Activated naive CD4-positive, alpha-beta T cell treated with anti-CD3 and anti-CD28 coated beads, Interleukin-2, amount 50 U/mL, for 24 hours (primary cell): ENCODE data around the gene PRKD3.

Source experiments
- H3K27ac Mint-ChIP-seq: one replicate; pipeline ENCODE4 v1.8.0; 2021; ENCODE audit warnings: mild to moderate bottlenecking, mixed read lengths
- H3K27me3 Mint-ChIP-seq: one replicate; pipeline ENCODE4 v1.8.0; 2021; ENCODE audit warnings: mixed read lengths
- H3K36me3 Mint-ChIP-seq: one replicate; pipeline ENCODE4 v1.8.0; 2021; ENCODE audit warnings: mixed read lengths
- H3K4me1 Mint-ChIP-seq: one replicate; pipeline ENCODE4 v1.8.0; 2021; ENCODE audit warnings: mixed read lengths
- H3K4me3 Mint-ChIP-seq: one replicate; pipeline ENCODE4 v1.8.0; 2021; ENCODE audit warnings: mild to moderate bottlenecking, mixed read lengths
- H3K9me3 Mint-ChIP-seq: one replicate; pipeline ENCODE4 v1.8.0; 2021; ENCODE audit warnings: mixed read lengths

PRKD3 gene

DNA sequence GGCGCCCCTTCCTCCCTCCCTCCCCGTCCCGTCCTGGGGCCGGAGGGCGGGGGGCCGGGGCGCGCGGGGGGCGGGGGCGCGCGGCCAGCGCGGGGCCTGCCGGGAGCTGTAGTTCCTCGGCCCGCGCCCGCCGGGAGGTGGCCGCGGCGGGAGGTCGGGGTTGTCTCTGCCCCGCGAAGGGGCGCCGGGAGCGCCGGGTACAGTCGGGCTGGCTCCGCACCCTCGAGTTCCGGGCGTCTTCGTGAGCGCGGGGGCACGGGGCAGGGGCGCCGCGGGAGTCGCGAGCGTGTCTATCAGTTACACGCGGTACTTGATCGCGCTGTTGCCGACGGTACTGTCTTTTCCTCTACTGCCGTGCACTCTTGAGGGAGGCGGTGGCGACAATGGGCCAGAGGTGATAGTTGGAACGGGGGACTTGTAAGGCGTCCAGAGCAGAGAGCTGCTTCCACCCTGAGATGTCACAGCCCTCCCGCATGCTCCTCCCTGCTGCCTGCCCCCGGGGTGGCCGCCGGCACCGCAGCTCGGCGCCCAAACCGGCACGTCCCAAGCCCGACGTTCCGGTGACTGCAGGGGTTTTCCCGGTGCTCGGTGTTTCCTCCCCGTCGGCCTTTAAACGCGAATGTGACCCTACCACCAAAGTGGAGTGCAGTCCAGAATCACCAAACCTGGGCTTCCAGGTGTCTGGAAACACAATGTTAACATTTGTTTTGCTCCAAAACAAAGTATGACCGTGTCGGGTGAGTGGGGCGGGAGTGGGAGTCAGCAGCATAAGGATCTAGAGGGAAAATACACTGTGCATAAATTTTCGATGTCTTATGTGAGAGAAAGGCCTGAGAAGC lies at the start of gene PRKD3:
Gene PRKD3 (minus strand): TSS at position 48 of the 839 bp plus-strand sequence. CDS start 8,309 bp downstream, outside the sequence.
- Mint-ChIP-seq H3K27ac (peak within 1 kb of the TSS; percentile 98), H3K4me3 (peak within 1 kb of the TSS; percentile 95), H3K36me3 (peaks cover 11% of the 10 kb centered on the region), H3K27me3 (peaks cover 5% of the 10 kb centered on the region), H3K9me3 (no peaks in the 10 kb centered on the region), H3K4me1 (peaks cover 44% of the 10 kb centered on the region)

DNA sequence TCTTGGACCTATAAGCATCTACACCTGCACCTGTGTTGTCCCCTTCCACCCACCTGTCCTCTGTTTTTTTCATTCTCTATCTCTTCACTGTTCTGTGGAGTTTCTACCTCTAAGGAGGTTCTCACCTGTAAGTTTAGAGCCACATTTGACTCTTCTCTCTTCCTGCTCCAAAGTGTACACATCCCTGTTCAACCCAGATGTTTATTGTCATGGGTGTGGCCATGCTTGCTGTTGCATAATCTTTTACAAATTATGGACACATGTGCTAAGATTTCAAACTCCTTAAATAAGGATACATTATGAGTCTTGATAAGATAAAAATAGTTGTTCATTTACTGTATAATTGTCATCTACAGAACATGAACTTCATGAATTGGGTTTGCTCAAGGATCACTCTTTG lies 47.4 kb upstream of the PRKD3 start:
- Mint-ChIP-seq H3K9me3 (no peaks in the 10 kb centered on the region), H3K36me3 (no peaks in the 10 kb centered on the region), H3K4me3 (no peak overlapping the region), H3K27me3 (peaks cover 14% of the 10 kb centered on the region), H3K27ac (peak overlapping the region; percentile 3), H3K4me1 (peaks cover 32% of the 10 kb centered on the region)

DNA sequence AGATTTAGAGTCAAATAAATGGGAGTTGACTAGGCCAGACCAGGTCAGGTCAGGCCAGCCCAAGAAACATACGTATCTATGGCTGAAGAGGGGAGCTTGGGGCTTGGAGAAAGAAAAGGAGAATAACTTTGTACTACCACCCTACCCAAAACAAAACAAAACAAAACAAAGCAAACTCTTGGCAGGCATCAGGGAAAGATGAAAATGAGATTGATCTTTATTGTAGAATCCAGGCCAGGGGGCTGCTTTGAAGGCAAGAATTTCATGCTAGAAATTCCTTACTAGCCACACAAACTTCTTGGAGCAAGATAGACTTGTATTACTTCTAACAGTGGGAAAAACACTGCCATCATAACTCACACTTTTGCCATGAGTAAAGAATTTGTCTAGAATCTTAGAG lies 46.0 kb upstream of the PRKD3 start:
- peaks cover 14% of the 10 kb centered on the region for H3K27me3 Mint-ChIP-seq
- H3K36me3 Mint-ChIP-seq, result no peaks in the 10 kb centered on the region
- no peak overlapping the region for H3K4me3 Mint-ChIP-seq
- no peak overlapping the region for H3K27ac Mint-ChIP-seq
- peaks cover 18% of the 10 kb centered on the region for H3K4me1 Mint-ChIP-seq
- no peaks in the 10 kb centered on the region for H3K9me3 Mint-ChIP-seq

DNA sequence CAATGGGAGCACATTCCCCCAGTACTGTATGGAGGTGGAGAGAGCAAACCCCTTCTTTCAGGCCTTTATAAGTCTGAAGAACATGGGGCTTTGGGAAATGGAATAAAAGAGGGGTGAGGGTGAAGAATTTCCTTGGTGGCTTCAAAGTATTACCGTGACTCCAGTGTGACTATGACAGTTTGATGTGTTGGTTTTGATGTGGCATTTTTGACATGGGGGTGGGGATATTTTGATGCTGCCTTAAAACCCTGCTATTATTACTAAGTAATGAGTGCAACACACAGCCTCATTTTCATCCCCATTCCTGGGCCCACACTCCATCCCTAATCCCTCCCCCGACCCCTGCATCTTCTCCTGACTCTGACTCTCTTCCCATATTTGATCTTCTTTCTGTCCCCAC lies 43.4 kb upstream of the PRKD3 start:
- Mint-ChIP-seq H3K27ac (peak overlapping the region; percentile 9), H3K27me3 (peaks cover 8% of the 10 kb centered on the region), H3K4me1 (peaks cover 9% of the 10 kb centered on the region), H3K4me3 (peak overlapping the region; percentile 72), H3K9me3 (no peaks in the 10 kb centered on the region), H3K36me3 (no peaks in the 10 kb centered on the region)

DNA sequence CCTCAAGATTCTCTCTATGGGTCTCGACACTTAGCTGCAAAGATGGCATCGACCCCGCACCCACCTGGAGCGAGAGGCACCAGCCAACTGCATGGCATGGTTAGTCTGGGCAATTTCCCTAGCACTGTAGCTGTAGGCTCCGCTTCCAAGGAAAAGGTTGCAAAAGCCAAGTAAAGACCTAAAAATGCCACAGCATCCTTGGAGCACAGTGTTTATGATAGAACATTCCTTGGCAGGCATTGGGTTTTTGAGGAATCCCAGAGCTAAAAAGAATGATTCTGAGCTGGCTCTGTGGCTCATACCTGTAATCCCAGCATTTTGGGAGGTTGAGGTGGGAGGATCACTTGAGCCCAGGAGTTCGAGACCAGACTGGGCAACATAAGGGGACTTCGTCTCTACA lies 42.7 kb upstream of the PRKD3 start:
- H3K27ac Mint-ChIP-seq, result peak overlapping the region; percentile 65
- no peaks in the 10 kb centered on the region for H3K9me3 Mint-ChIP-seq
- H3K4me3 Mint-ChIP-seq, result peak overlapping the region; percentile 72
- peaks cover 8% of the 10 kb centered on the region for H3K27me3 Mint-ChIP-seq
- H3K36me3 Mint-ChIP-seq, result peaks cover 2% of the 10 kb centered on the region
- peaks cover 5% of the 10 kb centered on the region for H3K4me1 Mint-ChIP-seq

DNA sequence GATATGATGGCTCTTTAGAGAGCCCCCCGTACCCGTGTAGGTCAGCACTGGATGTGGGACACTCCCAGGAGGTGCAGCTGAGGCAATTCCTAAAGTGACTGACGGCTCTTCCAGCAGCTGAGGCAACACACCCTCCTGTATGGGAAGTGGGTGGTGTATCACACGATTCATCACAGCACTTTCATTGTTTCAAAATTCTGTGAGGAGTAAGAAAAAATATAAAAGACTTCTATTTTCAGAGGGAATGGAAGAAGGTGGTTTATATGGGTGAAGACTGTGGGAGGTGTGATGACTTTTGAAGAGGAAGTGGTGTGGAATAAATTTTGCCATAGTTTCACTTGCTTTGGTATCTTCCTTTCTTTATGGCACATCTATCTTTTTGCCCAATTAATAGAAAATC lies 42.1 kb upstream of the PRKD3 start:
- Mint-ChIP-seq H3K4me3 (peak overlapping the region; percentile 72), H3K27ac (peak overlapping the region; percentile 65)

DNA sequence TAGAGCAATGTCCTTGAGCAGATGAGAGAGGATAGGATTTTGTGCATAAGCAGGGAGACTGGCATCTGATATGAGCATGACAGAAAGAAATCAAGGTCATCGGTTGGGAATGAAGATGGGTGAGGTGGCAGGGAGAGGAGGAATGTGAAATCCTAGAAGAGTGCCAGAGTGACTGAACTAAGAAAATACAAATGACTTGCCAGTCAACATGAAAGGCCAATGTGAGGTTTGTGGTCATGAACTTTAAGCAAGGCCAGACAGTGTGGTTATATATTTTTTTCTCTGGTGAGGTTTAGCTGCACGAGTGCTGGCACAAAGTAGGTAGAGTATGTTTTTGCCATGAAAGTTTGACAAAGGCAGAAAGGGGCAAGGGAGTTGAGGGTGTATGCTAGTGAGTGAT lies 41.0 kb upstream of the PRKD3 start:
- Mint-ChIP-seq H3K27me3 (peaks cover 15% of the 10 kb centered on the region), H3K4me3 (no peak overlapping the region), H3K4me1 (peaks cover 4% of the 10 kb centered on the region), H3K9me3 (no peaks in the 10 kb centered on the region), H3K27ac (no peak overlapping the region), H3K36me3 (peaks cover 2% of the 10 kb centered on the region)

More for the DNA sequence above, 42.1 kb upstream of the PRKD3 start:
- peaks cover 2% of the 10 kb centered on the region for H3K36me3 Mint-ChIP-seq
- peaks cover 5% of the 10 kb centered on the region for H3K4me1 Mint-ChIP-seq
- H3K9me3 Mint-ChIP-seq, result no peaks in the 10 kb centered on the region
- H3K27me3 Mint-ChIP-seq, result peaks cover 8% of the 10 kb centered on the region

DNA sequence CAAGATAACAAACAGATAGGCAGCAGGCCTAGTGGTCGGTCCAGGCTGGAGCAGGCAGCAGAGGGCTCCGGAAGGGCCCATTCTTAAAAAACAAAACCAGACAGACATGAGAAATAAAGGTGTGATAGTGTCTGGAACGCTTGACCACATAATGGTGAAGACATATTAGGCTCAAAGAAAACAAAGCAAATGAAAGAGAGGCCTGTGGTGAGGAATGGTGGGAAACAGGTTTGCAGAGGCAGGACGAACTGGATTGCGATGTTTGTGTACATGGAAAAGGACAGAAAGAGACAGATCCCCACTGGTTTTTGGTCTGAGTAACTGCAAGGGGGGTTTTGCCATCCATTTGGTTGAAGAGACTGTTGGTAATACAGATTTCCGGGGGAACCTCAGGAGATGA lies 39.7 kb upstream of the PRKD3 start:
- Mint-ChIP-seq H3K4me3 (no peak overlapping the region), H3K27me3 (peaks cover 19% of the 10 kb centered on the region), H3K4me1 (no peaks in the 10 kb centered on the region), H3K27ac (no peak overlapping the region), H3K36me3 (peaks cover 2% of the 10 kb centered on the region), H3K9me3 (no peaks in the 10 kb centered on the region)

DNA sequence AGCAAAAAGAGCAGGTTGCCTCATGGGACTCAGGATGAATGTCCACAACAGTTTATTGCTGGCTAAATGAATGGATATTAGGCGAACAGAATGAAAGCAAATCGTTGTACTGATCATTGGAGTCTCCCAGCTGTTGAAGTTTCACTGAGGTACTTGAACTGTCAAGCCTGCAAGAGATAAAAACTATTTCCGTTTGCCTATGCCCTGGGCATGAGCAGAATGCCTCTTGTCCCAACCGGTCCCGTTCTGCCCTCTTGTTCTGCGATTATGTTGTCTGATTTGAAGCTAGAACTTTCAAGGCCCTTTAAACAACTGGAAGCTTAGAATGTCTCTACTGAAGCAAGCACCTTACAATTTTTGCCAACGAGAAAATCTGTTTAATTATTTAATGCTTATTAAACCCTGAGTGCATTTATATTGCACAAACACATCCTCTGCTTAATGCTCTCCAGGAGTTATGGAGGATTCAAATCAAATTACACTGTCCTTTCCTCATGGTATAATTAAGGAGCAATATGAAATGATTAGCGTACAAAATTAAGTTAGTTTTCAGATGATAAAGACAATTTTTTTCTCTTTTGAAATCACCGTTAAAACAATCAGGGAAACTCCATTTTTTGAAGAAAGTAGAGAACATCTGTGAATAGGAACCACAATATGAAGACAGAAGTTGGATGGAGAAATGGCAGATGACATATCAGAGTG lies 37.5 kb upstream of the PRKD3 start:
- Mint-ChIP-seq H3K27ac (no peak overlapping the region), H3K9me3 (no peaks in the 10 kb centered on the region), H3K36me3 (peaks cover 2% of the 10 kb centered on the region), H3K4me3 (no peak overlapping the region), H3K4me1 (no peaks in the 10 kb centered on the region), H3K27me3 (peaks cover 26% of the 10 kb centered on the region)

DNA sequence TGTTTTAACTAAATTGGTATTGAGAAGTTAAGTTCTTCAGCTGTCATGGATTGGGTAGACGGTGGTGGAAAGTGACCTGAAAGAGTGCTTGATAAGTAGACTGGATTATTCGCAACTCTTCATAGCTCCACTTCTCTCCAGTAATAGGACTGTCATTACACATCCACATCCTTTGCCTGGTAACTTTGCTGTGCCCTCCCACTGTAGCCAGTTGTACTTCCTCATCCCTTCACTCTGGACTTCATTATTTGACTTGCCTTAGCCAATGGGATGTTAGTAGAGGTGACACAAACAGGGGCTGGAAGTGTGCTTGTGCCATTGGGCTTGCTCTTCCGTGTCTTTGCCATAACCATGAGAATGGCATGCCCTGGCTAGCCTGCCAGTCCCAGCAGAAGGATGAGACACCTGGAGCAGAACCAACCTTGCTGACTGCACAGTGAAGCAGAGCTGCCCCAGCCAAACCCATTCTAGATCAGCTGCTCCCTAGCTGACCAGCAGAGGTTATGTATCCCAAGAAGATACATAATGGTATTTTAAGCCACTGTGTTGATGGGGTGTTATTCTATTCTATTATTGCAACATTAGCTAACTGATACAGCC lies 36.7 kb upstream of the PRKD3 start:
- Mint-ChIP-seq H3K27me3 (peaks cover 26% of the 10 kb centered on the region), H3K9me3 (no peaks in the 10 kb centered on the region), H3K27ac (no peak overlapping the region), H3K4me1 (no peaks in the 10 kb centered on the region), H3K4me3 (no peak overlapping the region), H3K36me3 (peaks cover 2% of the 10 kb centered on the region)

DNA sequence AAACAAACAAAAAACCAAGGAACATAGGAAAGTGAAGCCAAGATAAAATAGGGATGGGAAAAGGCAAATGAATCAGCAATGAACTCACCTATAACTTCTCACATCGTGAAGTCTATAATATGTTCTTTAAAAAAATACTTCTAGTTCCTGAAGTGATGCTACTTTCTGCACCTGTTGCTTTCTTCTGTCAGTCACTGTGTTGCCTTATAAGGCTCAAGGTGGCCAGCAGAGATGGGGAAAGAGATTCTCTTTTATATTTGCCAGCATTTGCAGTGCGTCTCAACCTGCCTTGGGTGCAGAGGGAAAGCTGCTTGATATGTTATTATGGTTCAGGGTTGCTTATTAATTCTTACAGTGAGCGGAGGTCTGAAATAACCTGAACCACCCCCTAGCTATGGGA lies 33.8 kb upstream of the PRKD3 start:
- no peaks in the 10 kb centered on the region for H3K4me1 Mint-ChIP-seq
- no peak overlapping the region for H3K27ac Mint-ChIP-seq
- peaks cover 31% of the 10 kb centered on the region for H3K27me3 Mint-ChIP-seq
- H3K36me3 Mint-ChIP-seq, result peaks cover 2% of the 10 kb centered on the region
- no peak overlapping the region for H3K4me3 Mint-ChIP-seq
- H3K9me3 Mint-ChIP-seq, result no peaks in the 10 kb centered on the region

DNA sequence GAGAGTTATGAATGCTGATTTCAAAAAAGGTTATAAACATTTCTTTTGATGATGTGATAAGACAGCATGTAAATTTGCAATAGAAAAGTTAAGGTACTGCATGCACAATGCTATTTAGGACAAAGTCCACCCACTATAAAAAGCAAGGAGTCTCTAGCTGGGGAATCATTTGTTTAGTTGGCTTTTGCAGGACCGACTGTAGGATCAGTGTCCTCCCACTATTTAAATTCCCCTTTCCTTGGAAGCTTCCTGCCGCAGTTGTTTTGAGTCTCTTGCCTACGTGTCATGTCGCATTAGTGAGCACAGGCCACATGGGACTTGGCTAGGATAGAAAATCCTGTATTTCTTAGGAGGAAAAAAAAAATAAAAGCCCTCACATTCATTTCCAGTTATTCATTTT lies 32.9 kb upstream of the PRKD3 start:
- Mint-ChIP-seq H3K9me3 (no peaks in the 10 kb centered on the region), H3K4me1 (no peaks in the 10 kb centered on the region), H3K36me3 (no peaks in the 10 kb centered on the region), H3K4me3 (no peak overlapping the region), H3K27ac (no peak overlapping the region), H3K27me3 (peaks cover 28% of the 10 kb centered on the region)

DNA sequence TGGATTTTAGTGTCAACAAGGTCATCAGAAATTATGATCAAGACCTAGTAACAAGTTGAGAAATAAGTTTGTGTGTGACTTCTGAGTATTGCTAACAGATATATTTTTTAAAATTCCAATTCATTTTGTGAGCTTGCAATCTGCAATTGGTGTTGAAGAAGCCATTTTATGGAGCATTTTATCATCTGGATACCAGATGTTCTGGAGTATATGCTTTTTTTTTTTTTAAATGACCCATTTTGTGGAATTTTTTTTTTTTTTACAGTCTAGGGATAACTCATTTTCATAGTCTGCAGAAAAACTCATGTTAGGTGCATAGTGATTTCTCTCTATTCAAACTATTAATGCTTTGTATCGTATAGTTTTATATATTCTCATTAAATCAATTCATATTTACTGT lies 32.4 kb upstream of the PRKD3 start:
- H3K27me3 Mint-ChIP-seq, result peaks cover 27% of the 10 kb centered on the region
- H3K36me3 Mint-ChIP-seq, result no peaks in the 10 kb centered on the region
- no peaks in the 10 kb centered on the region for H3K9me3 Mint-ChIP-seq
- H3K4me1 Mint-ChIP-seq, result no peaks in the 10 kb centered on the region
- H3K27ac Mint-ChIP-seq, result no peak overlapping the region
- no peak overlapping the region for H3K4me3 Mint-ChIP-seq

DNA sequence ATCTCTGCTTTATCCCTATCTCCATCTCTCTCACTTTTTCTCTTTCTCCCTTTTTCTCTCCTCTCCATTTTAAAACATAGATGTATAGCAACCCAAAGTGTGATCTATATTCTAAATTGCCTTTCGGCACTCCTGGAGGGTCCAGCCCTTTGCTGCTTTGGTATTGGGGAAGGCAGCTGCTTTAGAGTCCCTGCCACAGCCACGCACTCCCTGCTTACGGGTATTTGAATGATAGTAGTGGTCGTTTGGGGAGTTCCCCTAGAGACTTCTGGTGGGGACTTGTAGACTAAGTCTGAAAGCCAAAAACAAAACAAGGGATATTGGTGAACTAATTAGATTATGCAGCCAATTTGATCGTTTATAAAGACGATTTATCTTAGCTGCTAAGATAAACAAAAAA lies 31.7 kb upstream of the PRKD3 start:
- Mint-ChIP-seq H3K9me3 (no peaks in the 10 kb centered on the region), H3K4me3 (no peak overlapping the region), H3K36me3 (no peaks in the 10 kb centered on the region), H3K27ac (no peak overlapping the region), H3K4me1 (no peaks in the 10 kb centered on the region), H3K27me3 (peaks cover 24% of the 10 kb centered on the region)

DNA sequence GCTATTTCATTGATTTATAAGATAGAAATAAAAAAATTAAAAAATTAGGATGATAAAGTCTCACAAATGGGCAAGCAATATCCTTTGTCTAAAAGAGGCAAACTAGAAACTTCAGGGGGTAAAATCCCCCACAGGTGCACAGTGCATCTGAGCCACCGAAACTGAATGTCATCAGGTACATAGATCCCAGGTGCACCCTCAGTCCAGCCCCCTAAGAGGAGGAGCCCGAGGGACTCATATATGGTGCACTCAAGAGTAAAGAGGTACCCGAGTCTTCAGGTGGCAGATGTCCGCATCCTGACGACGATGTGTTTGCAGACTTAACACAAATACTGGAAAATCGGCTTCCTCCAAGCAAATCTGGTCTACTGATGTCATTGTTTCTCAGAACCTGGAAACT lies 31.1 kb upstream of the PRKD3 start:
- H3K36me3 Mint-ChIP-seq, result no peaks in the 10 kb centered on the region

DNA sequence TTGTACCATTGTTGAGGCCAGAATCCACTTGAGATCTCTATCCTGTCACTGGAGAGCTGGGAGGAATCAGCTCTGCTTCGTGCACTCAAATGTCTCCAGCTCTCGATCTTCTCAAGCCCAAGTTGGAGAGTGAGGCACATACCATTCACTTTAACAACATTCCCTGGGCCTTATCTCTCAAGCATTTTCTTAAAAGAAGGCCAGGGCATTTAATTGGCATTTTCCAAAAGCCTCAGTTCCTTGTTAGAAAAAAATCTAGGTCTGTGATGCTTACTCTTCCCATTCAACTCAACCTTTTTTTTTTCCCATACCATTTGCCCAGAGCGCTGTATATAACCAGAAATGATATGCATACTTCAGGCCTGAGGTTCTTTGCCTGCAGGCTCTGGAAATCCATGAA lies 29.9 kb upstream of the PRKD3 start:
- H3K4me1 Mint-ChIP-seq, result no peaks in the 10 kb centered on the region
- H3K4me3 Mint-ChIP-seq, result no peak overlapping the region
- no peak overlapping the region for H3K27ac Mint-ChIP-seq
- H3K27me3 Mint-ChIP-seq, result peaks cover 12% of the 10 kb centered on the region
- no peaks in the 10 kb centered on the region for H3K9me3 Mint-ChIP-seq
- H3K36me3 Mint-ChIP-seq, result no peaks in the 10 kb centered on the region

More for the DNA sequence above, 31.1 kb upstream of the PRKD3 start:
- Mint-ChIP-seq H3K4me3 (no peak overlapping the region), H3K4me1 (no peaks in the 10 kb centered on the region), H3K9me3 (no peaks in the 10 kb centered on the region), H3K27me3 (peaks cover 20% of the 10 kb centered on the region), H3K27ac (no peak overlapping the region)
